Mesendoderm (in vitro differentiated cells): ENCODE data around the gene ACACA.
"Not testable (repeated sequence)": the region's sequence is repeated elsewhere in the genome, so short reads cannot be mapped to it uniquely, and the experiment has no call there.

Source experiments
- DNase-seq: peaks from one replicate; pipeline ENCODE4 v3.0.0; 2013
- H2AK5ac ChIP-seq: 2 replicates; pipeline ENCODE4 v1.6.1; 2013; ENCODE audit warnings: low read length, inconsistent platforms
- H2BK120ac ChIP-seq: 2 replicates; pipeline ENCODE4 v1.6.1; 2013; ENCODE audit warnings: low read depth, mild to moderate bottlenecking, low read length, moderate library complexity, mixed read lengths
- H2BK15ac ChIP-seq: replicated peaks from 2 replicates; pipeline ENCODE4 v1.6.1; 2013; ENCODE audit warnings: low read depth, mild to moderate bottlenecking, moderate library complexity
- H2BK5ac ChIP-seq: 2 replicates; pipeline ENCODE4 v1.6.1; 2013; ENCODE audit warnings: low read length, inconsistent platforms
- H3K18ac ChIP-seq: 2 replicates; pipeline ENCODE4 v1.6.1; 2013; ENCODE audit warnings: mild to moderate bottlenecking, low read length, mixed read lengths
- H3K23ac ChIP-seq: one replicate; pipeline ENCODE4 v1.6.1; 2013; ENCODE audit warnings: low read length
- H3K27ac ChIP-seq: 2 replicates; pipeline ENCODE4 v1.5.1; 2013; ENCODE audit warnings: low read depth, mild to moderate bottlenecking, inconsistent platforms, low read length, moderate library complexity
- H3K27me3 ChIP-seq: 2 replicates; pipeline ENCODE4 v1.6.1; 2013; ENCODE audit warnings: low read length, control low read depth, mild to moderate bottlenecking, inconsistent platforms; ENCODE audit not compliant: insufficient read depth, poor library complexity
- H3K36me3 ChIP-seq: 2 replicates; pipeline ENCODE4 v1.6.1; 2013; ENCODE audit warnings: low read length, inconsistent platforms; ENCODE audit not compliant: control insufficient read depth, insufficient read depth
- H3K4ac ChIP-seq: one replicate; pipeline ENCODE4 v1.6.1; 2013; ENCODE audit warnings: low read depth, mild to moderate bottlenecking, low read length, moderate library complexity
- H3K4me1 ChIP-seq: 2 replicates; pipeline ENCODE4 v1.6.1; 2013; ENCODE audit warnings: low read depth, low read length, inconsistent platforms; ENCODE audit not compliant: control insufficient read depth
- H3K4me2 ChIP-seq: 2 replicates; pipeline ENCODE4 v1.6.1; 2013; ENCODE audit warnings: low read length
- H3K4me3 ChIP-seq: 2 replicates; pipeline ENCODE4 v1.5.1; 2013; ENCODE audit warnings: mild to moderate bottlenecking, low read length
- H3K56ac ChIP-seq: one replicate; pipeline ENCODE4 v1.6.1; 2013; ENCODE audit warnings: low read length
- H3K79me1 ChIP-seq: 2 replicates; pipeline ENCODE4 v1.6.1; 2013; ENCODE audit warnings: low read length, inconsistent platforms
- H3K79me2 ChIP-seq: 2 replicates; pipeline ENCODE4 v1.6.1; 2013; ENCODE audit warnings: mild to moderate bottlenecking, low read length; ENCODE audit not compliant: control insufficient read depth, insufficient read depth
- H3K9ac ChIP-seq: 2 replicates; pipeline ENCODE4 v1.6.1; 2013; ENCODE audit warnings: low read length, inconsistent platforms
- H4K5ac ChIP-seq: one replicate; pipeline ENCODE4 v1.6.1; 2013; ENCODE audit warnings: low read length
- H4K8ac ChIP-seq: one replicate; pipeline ENCODE4 v1.6.1; 2013; ENCODE audit warnings: low read depth, mild to moderate bottlenecking, control low read depth, low read length, moderate library complexity
- WGBS: extraction: QIAGEN DNeasy Blood & Tissue Kit; methylation state at CpG from one replicate; pipeline ENCODE4 v1.1.7; 2013; ENCODE audit warnings: low lambda C conversion rate, missing lambda C conversion rate; ENCODE audit not compliant: insufficient coverage; ENCODE audit errors: extremely low coverage; 5-methylcytosine and 5-hydroxymethylcytosine counted together

ACACA gene

GRCh38 chr17:37405955-37406634, 541 bp downstream of the ACACA start:
- H3K4me3 ChIP-seq = peak overlapping the region; percentile 59
- DNase-seq = peak; percentile 11
- no peaks in the 10 kb centered on the region for H3K79me1 ChIP-seq
- H2AK5ac ChIP-seq = no peak overlapping the region
- H3K79me2 ChIP-seq = no peaks in the 10 kb centered on the region
- peak overlapping the region; percentile 94 for H3K4me2 ChIP-seq
- H3K4ac ChIP-seq = peak overlapping the region; percentile 23
- no peaks in the 10 kb centered on the region for H3K36me3 ChIP-seq
- peak overlapping the region; percentile 0 for H4K8ac ChIP-seq
- no peaks in the 10 kb centered on the region for H3K27me3 ChIP-seq
- H3K18ac ChIP-seq = peak overlapping the region; percentile 78
- H2BK15ac ChIP-seq = no peak overlapping the region
- H3K9ac ChIP-seq = peak overlapping the region; percentile 94
- H2BK5ac ChIP-seq = peak overlapping the region; percentile 65
- peak overlapping the region; percentile 100 for H3K23ac ChIP-seq
- H2BK120ac ChIP-seq = peak overlapping the region; percentile 17
- H3K4me1 ChIP-seq = no peaks in the 10 kb centered on the region
- WGBS = no CpG with 5 or more reads among the region's 21 CpGs
- peak overlapping the region; percentile 91 for H3K27ac ChIP-seq
- peak overlapping the region; percentile 100 for H3K56ac ChIP-seq
- no peak overlapping the region for H4K5ac ChIP-seq

GRCh38 chr17:37405522-37405921, 1.1 kb downstream of the ACACA start:
- not testable (repeated sequence) for H4K8ac ChIP-seq, H2BK5ac ChIP-seq, H3K27ac ChIP-seq, H3K36me3 ChIP-seq, H3K27me3 ChIP-seq, DNase-seq, H3K4ac ChIP-seq, H2AK5ac ChIP-seq, H4K5ac ChIP-seq, H3K9ac ChIP-seq, H3K4me1 ChIP-seq, H3K79me2 ChIP-seq, H3K79me1 ChIP-seq, H3K23ac ChIP-seq, H2BK120ac ChIP-seq, H3K4me3 ChIP-seq, H2BK15ac ChIP-seq, H3K18ac ChIP-seq, H3K4me2 ChIP-seq
- WGBS = no CpG with 5 or more reads among the region's 14 CpGs
- peak overlapping the region; percentile 56 for H3K56ac ChIP-seq

- no peak overlapping the region for H3K27ac ChIP-seq
- no peak overlapping the region for H3K4me3 ChIP-seq
Measured at GRCh38 chr17:37400505-37400904, 6.1 kb downstream of the ACACA start.

GRCh38 chr17:37399265-37399803, 7.3 kb downstream of the ACACA start:
- Histone ChIP-seq H4K5ac (no peak overlapping the region), H3K9ac (no peak overlapping the region), H3K27ac (no peak overlapping the region), H3K4ac (no peak overlapping the region), H2BK5ac (no peak overlapping the region), H3K4me3 (no peak overlapping the region), H3K27me3 (no peaks in the 10 kb centered on the region), H3K4me1 (no peaks in the 10 kb centered on the region), H2BK120ac (no peak overlapping the region), H4K8ac (no peak overlapping the region), H2AK5ac (no peak overlapping the region), H3K23ac (no peak overlapping the region), H3K79me1 (no peaks in the 10 kb centered on the region), H3K79me2 (no peaks in the 10 kb centered on the region), H3K18ac (no peak overlapping the region), H3K36me3 (no peaks in the 10 kb centered on the region), H3K4me2 (no peak overlapping the region), H2BK15ac (no peak overlapping the region), H3K56ac (no peak overlapping the region)
- DNase-seq = no peak
- WGBS = no CpG with 5 or more reads among the region's 5 CpGs

More at GRCh38 chr17:37400505-37400904, 6.1 kb downstream of the ACACA start:
- Histone ChIP-seq H3K4me1 (no peaks in the 10 kb centered on the region), H4K8ac (no peak overlapping the region), H2BK120ac (no peak overlapping the region), H3K18ac (no peak overlapping the region), H3K4ac (no peak overlapping the region), H3K23ac (no peak overlapping the region), H2BK15ac (no peak overlapping the region), H4K5ac (no peak overlapping the region), H3K79me2 (no peaks in the 10 kb centered on the region), H3K36me3 (no peaks in the 10 kb centered on the region), H3K9ac (no peak overlapping the region), H2AK5ac (no peak overlapping the region), H3K27me3 (no peaks in the 10 kb centered on the region), H3K56ac (no peak overlapping the region), H3K4me2 (no peak overlapping the region), H2BK5ac (no peak overlapping the region), H3K79me1 (no peaks in the 10 kb centered on the region)
- no peak for DNase-seq

- H3K36me3 ChIP-seq = no peaks in the 10 kb centered on the region
- H3K27me3 ChIP-seq = no peaks in the 10 kb centered on the region
- no peak overlapping the region for H3K9ac ChIP-seq
- H4K5ac ChIP-seq = no peak overlapping the region
- H3K56ac ChIP-seq = no peak overlapping the region
- no peak overlapping the region for H3K4me2 ChIP-seq
- H3K23ac ChIP-seq = no peak overlapping the region
- H3K18ac ChIP-seq = no peak overlapping the region
- H2BK120ac ChIP-seq = no peak overlapping the region
- H3K79me2 ChIP-seq = no peaks in the 10 kb centered on the region
- no CpG with 5 or more reads among the region's 7 CpGs for WGBS
- H4K8ac ChIP-seq = no peak overlapping the region
- H3K4me3 ChIP-seq = no peak overlapping the region
- no peak for DNase-seq
- no peak overlapping the region for H2BK15ac ChIP-seq
- no peaks in the 10 kb centered on the region for H3K79me1 ChIP-seq
- no peak overlapping the region for H2BK5ac ChIP-seq
- no peak overlapping the region for H3K27ac ChIP-seq
- H3K4me1 ChIP-seq = no peaks in the 10 kb centered on the region
- H2AK5ac ChIP-seq = no peak overlapping the region
- no peak overlapping the region for H3K4ac ChIP-seq
Measured at GRCh38 chr17:37393352-37393751, 13.3 kb downstream of the ACACA start.
